HG03064 (cell line): ENCODE results near the gene CDK14.
"Not testable (repeated sequence)": the region's sequence is repeated elsewhere in the genome, so short reads cannot be mapped to it uniquely, and the experiment has no call there.

Experiments used
- ATAC-seq: cut with Tn5 transposase; IDR thresholded peaks from one replicate; pipeline ENCODE4 v1.9.1; 2021; ENCODE audit warnings: low read depth; ENCODE audit not compliant: unreplicated experiment

Gene CDK14

DNA sequence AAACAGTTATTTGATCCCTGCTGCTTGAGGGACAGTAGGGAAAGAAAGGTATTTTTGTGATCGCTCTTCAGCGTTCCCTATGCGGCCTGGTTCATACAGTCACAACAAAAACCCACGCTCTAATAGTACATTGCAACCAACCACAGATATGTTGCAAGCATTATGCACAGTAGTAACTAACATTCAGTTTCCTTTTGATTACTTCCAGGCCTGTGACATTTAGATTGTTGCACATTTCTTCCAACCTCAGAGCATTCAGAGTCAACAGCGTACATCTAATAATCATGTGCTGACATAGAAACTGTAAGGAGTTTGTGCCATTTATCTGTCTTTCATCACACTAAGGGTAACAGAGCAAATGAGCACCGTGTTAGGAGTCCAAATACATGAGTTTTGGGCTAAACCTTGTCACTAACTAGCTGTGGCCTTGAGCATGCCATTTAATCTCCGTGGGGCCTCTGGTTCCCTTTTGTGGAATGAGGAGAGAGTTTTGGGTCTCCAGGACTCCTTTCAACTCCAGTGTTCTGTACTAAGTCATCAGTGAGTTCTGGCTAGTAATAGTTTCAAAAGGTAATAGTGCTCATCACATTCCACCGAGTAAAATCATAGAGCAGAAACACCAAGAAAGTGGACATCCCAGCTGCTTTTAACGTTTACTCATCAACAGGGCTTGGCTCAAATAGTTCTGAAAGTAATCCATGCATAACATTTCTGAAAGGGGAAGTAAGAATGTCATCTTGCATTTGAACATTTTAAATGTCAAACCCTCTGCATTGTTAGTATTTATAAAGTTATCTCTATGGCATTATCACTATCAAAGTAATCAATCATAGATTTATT lies 569.1 kb downstream of the CDK14 start:
- ATAC-seq, result peak; percentile 85

GRCh38 chr7:91165846-91166230 lies 569.7 kb downstream of the CDK14 start:
- ATAC-seq, result peak; percentile 45

- no peak for ATAC-seq
Observed at GRCh38 chr7:91168871-91169829, 573.0 kb downstream of the CDK14 start.

- ATAC-seq, result no peak
Observed at GRCh38 chr7:91169830-91170191, 573.7 kb downstream of the CDK14 start.

DNA sequence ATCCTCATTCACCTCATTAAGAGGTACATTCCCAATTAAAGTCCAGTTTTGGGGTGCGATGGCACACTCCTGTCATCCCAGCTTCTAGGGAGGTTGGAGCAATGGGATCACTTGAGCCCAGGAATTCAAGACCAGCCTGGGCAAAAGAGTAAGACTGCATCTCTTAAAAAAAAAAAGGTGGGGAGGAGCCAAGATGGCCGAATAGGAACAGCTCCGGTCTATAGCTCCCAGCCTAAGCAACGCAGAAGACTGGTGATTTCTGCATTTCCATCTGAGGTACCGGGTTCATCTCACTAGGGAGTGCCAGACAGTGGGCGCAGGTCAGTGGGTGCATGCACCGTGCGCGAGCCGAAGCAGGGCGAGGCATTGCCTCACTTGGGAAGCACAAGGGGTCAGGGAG lies 577.1 kb downstream of the CDK14 start:
- ATAC-seq, result not testable (repeated sequence)

GRCh38 chr7:91180746-91181145 lies 584.6 kb downstream of the CDK14 start:
- ATAC-seq, result no peak

DNA sequence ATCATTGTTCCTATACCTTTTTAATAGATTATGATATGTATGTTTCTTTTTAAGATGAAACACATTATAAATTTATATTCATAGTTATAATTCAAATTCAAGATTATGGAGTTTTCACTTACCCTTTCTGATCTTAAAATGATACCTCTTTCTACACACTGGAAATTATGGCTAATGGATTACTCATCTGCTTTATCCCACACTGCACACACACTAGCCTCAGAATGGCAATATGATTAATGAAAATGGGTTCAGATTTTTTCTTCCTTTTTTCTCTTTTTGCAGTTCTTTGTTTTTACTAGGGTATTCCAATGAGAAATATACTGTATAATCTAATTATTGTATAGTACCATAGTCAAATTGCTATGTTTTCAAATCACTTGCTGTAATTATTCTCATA lies 585.8 kb downstream of the CDK14 start:
- no peak for ATAC-seq

DNA sequence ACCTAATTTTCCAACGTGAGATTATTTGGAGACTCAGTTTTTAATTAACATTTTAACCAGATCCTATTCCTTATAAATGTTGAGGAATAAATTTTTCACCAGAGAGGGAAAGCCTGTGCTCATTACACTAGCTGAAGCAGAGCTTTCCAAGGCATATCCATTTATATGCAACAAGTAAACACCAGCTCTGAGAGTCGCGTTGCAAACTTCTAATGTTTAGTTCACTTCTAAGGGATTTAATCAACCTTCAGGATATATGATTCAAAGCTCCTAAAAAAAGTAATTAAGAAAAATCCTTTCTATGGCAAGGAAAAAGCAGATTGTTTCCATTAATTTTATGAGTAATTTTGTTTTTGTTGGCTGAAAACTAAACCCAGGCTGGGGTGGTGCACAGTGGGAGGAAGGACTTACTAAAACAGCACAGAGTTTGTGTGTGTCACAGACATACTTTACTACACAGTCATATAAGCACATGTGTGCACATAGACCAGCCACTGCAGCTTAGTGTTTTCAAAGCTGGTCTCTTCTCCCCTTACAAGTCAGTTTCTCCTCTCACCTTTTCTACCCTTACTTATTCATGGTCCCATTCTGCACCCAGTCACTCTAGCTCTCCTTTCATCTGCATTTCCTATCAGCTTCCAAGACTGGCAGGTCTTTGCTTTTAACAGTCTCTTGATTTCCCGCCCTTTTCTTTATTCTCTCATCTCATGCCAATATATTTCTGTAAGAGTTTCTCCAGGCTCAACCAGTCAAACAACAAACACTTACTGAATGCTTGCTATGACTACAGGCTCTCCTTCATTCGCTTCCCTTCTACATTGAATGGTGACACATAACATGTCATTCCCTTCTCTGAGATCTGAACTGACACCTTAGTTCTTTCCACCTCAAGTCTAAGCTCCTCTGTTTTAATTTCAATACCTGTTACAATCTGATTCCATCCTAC lies 587.0 kb downstream of the CDK14 start:
- ATAC-seq, result no peak

GRCh38 chr7:91185771-91186170 lies 589.6 kb downstream of the CDK14 start:
- no peak for ATAC-seq

DNA sequence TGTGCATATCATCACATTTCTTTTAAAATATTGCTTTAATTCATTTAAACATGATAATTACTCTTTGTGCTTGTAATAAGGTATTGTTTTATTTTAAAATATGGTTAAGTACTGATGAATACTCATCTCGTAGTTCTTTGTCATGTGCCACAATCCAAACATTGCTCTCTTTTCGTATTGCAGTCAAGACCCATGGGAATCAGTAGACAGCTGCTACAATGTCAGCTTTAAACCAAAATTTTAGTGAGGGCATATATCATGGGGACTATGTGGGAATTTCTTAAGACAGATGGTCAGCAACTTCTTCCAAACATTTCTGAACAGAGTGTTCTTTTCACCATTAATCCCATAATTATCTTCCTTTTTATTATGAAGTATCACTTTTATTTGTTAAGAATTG lies 590.9 kb downstream of the CDK14 start:
- ATAC-seq, result no peak

GRCh38 chr7:91191771-91192170 lies 595.6 kb downstream of the CDK14 start:
- ATAC-seq, result no peak

DNA sequence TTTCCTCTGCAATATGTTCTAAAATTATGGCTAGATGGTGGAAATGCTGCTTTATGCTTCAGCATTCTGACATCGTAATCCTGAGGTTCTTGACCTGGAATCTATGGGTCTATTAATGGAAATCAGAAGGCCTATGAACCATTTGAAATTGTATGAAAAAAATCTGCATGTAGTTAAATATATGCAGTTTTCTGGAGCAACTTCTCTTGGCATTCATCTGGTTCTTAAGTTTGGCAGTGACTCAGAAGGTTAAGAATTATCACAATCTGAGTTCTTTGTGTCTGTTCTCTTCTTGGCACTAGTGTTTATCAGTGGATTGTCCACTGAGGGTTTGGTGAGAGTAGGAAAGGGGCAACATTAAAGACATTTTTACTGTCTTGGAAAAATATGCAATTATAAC lies 597.0 kb downstream of the CDK14 start:
- ATAC-seq, result no peak

DNA sequence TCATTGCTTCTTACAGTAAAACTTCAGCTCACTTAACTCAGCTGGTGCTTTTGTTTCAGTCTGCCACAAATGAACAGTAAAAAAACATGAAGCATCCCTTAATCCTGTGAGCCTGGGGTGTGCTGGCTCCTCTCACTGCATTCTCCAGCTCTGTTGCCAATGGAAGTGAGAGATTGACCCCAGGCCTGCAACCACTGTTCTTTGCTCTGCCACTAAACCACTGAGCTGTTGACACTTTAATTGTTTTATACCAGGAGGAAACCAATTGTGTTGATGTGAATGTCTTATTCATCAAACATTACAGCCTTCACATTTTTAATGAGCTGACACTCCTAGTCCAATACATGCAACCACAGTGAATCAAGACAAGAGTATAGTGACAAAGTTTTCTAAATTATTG lies 598.7 kb downstream of the CDK14 start:
- no peak for ATAC-seq

DNA sequence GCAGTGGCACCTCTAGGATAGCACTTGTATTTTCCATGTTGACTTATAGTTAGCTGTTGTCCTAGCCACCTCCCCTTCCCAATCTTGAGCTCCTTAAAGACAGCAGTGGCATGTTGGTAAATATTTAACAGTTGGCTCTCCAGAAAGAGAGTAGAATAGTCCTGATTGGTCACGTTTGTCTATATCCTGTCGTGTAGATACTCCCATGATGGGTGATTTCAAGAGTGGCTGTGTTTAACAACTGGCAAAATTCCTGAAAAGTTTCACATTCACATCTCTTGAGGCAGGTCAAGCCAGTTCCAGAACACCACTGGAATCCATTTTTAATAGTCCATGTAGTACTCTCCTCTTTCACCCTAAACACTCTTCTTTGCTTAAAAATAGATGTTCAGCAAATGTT lies 599.9 kb downstream of the CDK14 start:
- no peak for ATAC-seq

DNA sequence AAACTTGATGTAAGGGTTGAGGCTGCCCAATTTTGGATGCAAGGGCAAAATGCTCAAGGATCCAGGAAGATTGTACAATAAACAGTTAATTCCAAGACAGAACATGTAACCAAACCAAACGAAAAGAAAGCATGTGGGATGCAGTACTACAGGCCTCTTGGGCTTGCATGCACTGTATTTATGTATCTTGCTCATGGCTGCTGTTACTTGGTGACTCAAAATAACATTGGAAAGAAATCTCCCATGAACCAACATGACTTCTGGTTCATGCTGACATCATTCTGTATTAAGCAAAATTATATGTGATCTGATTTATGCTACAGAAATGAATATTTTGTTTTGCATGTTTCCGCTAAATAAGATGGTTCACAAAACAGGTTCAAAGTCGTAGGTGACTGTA lies 602.2 kb downstream of the CDK14 start:
- no peak for ATAC-seq

DNA sequence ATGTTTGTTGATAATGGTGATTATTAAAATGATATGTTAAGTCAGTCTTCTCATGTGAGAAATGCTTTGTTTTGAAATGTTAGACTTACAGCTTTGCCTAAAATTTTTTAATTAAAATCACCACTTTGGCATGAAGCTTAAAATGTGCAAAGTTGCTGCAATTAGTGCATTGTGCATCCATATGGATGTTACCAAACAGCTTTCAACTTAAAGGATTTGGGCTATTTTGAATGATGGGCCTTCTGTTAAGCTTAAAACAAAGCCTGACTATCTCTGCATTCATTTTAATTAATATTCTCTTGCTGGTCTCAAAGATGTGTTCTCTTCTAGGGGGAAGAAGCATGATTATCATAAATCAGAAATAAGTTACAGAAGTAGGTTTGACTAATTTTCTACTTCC lies 603.5 kb downstream of the CDK14 start:
- ATAC-seq, result no peak

DNA sequence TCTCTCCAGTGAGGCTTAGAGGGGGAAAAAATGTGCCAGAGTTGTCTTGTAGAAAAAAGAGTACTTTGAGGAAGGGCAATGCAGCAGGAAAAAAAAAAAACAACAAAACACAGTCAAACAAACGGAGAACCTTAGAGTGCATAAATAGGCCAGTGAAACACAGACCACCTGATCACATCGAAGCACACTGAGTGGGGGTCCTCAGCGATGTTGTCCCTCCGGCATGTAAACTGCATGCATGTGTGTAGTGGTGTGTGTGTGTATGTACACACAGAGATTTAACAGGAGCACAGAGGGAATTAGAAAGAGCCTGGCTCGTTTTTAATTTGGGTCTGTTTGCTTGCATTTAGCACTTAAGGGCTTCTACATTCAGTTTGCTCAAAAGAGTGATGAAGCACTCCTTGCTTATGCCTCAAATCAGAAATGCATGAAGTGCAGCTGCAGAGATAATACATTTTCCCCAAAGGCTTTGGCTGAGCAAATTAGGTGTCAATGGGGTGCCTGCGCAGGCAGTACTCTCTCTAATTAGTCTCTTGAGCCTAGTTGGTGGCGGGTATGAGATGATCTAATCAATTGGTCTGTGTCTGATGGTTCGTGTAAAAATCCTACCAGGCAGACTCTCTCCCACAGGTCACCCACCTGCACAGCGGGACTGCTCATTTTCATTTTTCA lies 605.5 kb downstream of the CDK14 start:
- no peak for ATAC-seq

GRCh38 chr7:91206361-91206960 lies 610.3 kb downstream of the CDK14 start:
- no peak for ATAC-seq

GRCh38 chr7:91212582-91212981 lies 616.5 kb downstream of the CDK14 start:
- no peak for ATAC-seq

GRCh38 chr7:91226411-91226810 lies 630.3 kb downstream of the CDK14 start:
- ATAC-seq, result no peak
